HG02870 (cell line): ENCODE measurements around the gene FAM181A.

ENCODE experiments used
- ATAC-seq: cut with Tn5 transposase; IDR thresholded peaks from one replicate; pipeline ENCODE4 v1.9.1; 2021; ENCODE audit warnings: mild to moderate bottlenecking, moderate library complexity; ENCODE audit not compliant: unreplicated experiment

FAM181A gene

GRCh38 chr14:93947282-93947681 is 20.1 kb downstream of the FAM181A start:
- no peak for ATAC-seq

DNA sequence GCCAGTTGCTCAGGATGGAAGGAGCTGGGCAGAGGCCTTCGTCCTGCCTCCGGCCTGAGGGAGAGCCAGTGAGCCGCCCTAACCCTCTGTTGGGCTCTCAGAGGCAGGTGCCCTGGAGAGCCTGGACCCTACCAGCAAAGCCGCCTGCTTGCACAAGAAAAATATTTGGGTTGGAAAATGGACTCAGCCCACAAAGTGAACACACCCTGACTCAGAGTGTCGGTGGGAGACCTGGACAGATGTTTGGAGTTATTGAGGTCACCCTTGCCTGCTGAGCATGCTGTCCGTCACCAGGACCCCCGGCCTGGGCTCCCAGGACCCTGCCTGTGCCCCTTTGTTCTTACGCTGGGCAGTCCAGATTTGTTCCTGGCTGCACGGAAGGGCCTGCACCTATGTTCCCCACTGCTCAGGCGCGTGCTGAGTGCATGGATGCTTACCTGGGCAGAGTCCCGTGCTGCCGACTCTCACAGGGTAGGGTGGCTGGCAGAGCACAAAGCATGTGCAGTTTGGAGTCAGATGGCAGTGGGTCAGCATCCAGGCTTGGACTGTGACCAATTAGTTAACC is 22.4 kb downstream of the FAM181A start:
- no peak for ATAC-seq

- no peak for ATAC-seq
These were observed 23.9 kb downstream of the FAM181A start for GRCh38 chr14:93950948-93951634.

GRCh38 chr14:93951635-93952540 is 24.7 kb downstream of the FAM181A start:
- no peak for ATAC-seq

DNA sequence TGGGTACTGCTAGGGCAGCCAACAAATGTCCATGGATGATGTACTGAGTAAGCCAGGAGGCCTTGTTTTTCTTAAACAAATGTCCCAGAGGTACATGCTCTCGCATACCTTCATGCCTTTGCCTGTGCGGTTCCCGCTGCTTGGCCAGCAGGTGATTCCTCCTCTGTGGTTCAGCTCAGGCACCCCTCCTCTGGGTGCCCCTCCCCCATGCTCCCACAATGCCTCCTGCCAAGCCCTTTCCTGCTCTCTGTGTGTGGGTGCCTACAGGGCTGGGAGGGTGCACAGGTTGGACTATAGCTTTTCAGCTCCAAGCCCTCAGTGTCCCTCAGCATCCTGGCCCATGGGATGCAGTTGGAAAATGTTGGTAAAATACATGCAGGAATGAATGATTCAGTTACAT is 25.7 kb downstream of the FAM181A start:
- ATAC-seq: no peak

GRCh38 chr14:93953263-93953662 is 26.1 kb downstream of the FAM181A start:
- no peak for ATAC-seq

DNA sequence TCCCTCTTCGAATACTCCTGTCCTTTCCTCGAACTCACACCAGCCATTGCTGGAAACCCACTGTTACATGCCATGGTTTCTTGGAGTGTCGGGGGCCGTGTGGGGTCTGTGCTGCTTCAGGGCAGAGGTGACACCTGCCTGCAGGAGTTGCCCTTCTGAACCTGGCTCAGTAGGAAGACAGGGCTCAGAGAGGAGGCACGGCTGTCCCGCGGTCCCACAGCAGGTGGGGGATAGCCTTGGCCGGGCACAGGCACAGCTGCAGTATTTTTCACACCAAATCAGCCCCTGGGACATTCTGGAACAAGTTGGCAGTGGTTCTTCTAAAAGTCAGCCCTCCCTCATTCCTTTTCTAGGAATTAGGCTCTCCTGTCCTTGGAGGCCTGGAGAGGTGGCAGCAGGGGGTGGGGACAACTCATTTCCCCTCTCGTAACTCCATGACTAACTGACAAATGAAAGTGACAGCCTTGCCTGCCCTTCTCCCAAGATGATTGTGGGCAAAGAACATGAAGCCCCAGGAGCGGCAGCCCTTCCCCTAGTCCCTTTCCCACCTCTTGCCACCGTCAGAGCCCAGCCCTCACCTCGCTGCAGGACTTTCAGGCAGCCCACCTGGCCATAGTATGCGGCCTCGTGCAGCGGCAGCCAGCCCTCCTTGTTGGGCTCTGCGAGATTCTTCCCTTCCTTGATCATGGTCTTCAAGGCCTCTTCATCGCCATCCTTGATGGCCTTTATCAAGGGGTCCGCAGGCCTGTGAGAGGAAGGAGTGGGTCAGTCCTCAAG is 26.8 kb downstream of the FAM181A start:
- ATAC-seq: no peak

GRCh38 chr14:93954516-93954830 is 27.3 kb downstream of the FAM181A start:
- ATAC-seq: no peak

DNA sequence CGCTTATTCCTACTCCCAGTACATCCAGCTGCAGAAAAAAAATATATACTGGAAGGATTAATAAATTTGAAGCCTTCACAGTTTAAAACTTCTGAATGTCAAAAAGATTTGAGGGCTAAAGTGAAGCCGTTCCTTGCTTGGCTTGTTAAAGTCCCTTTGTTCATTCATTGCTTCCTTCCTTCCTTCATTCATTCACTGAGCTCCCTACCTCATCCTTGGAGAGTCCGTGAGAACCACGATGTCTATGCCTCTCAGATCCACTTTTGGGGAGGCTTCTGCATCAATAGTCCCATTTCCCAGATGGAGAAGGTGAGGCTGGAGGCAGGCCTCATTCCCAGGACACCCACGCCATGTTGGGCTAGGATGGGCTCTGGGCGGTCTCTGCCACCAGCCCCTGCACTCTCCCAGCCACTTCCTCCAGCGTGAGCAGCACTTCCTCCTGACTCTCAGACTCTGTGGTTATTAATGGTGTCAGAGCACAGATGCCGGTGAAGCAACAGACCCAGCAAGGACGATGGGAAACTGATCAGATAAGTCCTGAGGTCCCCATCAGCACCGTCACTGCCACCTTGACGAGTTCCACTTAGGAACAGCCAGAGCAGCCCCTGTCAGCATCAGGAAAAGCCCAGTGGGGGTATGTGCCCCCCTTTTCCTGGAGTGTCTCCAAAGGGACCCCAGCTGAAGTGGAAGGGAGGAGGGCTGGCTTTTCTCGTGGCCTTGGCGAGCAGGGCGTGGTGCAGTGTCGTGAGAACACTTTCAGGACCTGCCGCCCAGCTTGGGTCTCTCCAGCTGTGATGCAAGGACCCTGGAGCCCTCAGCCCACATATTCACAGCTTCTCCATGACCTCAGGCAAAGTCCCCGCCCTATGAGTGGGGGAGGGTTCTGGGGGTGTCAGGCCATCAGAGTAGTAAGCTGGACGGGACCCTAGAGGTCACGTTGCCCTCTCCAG is 28.0 kb downstream of the FAM181A start:
- ATAC-seq: peak; percentile 26

- ATAC-seq: no peak
These were observed 28.8 kb downstream of the FAM181A start for GRCh38 chr14:93955850-93956481.

- no peak for ATAC-seq
These were observed 29.6 kb downstream of the FAM181A start for GRCh38 chr14:93956514-93957332.

GRCh38 chr14:93957333-93957710 is 30.2 kb downstream of the FAM181A start:
- ATAC-seq: no peak

- ATAC-seq: no peak
These were observed 30.8 kb downstream of the FAM181A start for GRCh38 chr14:93957751-93958566.

DNA sequence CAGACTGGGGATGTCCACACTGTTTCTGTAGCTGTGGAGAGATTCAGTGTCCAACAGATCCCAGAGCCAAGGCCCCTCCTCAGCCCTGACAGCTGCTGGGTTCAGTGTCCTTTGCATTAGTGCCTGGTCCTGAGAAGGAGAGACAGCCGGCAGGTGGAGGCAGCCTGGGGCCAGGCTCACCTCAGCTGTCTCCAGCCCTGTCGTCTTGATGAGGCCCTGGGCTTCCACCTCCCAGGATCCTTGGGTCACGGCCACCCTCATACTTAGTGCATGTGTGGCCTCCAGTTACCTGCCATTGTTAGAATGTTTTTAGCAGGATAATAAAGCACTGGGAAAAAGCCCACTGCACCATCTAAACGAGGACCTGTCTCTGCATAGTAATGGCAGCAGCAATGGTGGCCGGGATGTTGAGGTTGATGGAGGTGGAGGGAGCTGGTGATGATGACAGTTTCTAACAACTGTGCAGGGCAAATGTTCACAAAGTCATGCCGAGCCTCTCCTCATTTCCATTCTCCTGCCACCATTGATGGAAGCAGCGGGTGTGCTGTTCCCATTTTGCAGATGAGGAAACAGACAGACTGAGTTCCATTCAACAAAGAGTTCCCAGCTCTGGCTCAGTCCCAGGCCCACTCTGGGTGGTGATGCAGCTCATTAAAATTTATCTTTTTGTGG is 31.6 kb downstream of the FAM181A start:
- ATAC-seq: no peak

GRCh38 chr14:93959239-93960107 is 32.3 kb downstream of the FAM181A start:
- ATAC-seq: peak; percentile 70

DNA sequence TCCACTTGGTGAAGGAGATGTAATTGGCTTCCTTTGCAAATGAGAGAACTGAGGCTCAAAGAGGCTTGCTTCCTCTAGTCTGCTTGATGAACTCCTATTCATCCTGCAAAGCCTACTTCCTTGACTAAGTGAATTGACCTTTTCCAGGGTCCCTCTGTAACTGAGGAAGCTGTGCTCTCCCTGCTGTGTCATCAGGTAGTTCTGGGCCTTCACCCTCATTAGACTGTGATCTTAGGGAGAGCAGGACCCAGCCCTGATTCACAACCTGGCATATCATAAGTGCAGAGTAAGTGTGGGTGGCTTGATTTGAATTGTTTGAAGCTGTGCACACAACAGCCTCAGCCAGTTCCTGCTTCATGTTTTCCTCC is 32.9 kb downstream of the FAM181A start:
- no peak for ATAC-seq
